HepG2 (cell line): Measurements from ENCODE around the gene RPP14. TPM values are rescaled to one million over a fixed set of nuclear protein-coding genes. Genes with fewer than 3 reads are reported as not detected.

Experiments
- FOXA1 ChIP-seq, 2 experiments: fragments of 450-650 bp in 1 of 2; sonication (generic) in 1 of 2; formaldehyde crosslinking in 1 of 2; IDR thresholded peaks; 2 replicates each; pipeline versions ENCODE4 v1.4.0 to v1.6.1; 2016 to 2020; ENCODE audit warnings: missing genetic modification reagents in 1 of 2
- IKZF1 ChIP-seq: fragments of 450-650 bp; IDR thresholded peaks from 2 replicates; pipeline ENCODE4 v1.7.1; 2016
- IKZF4 ChIP-seq: sonication (generic); formaldehyde crosslinking; IDR thresholded peaks from 2 replicates; pipeline ENCODE4 v1.5.1; 2020; ENCODE audit warnings: borderline replicate concordance, mild to moderate bottlenecking, low read depth, missing genetic modification reagents; ENCODE audit errors: not compliant biosample characterization
- ISL2 ChIP-seq: sonication (generic); formaldehyde crosslinking; IDR thresholded peaks from 2 replicates; pipeline ENCODE4 v1.5.0; 2020; ENCODE audit warnings: missing genetic modification reagents
- NFIB ChIP-seq: sonication (generic); formaldehyde crosslinking; IDR thresholded peaks from 2 replicates; pipeline ENCODE4 v1.9.0; 2021; ENCODE audit warnings: missing genetic modification reagents, mild to moderate bottlenecking, borderline replicate concordance
- REXO4 ChIP-seq: sonication (generic); formaldehyde crosslinking; IDR thresholded peaks from 2 replicates; pipeline ENCODE4 v1.8.0; 2022; ENCODE audit warnings: missing genetic modification reagents, mild to moderate bottlenecking, borderline replicate concordance
- RNF2 ChIP-seq: fragments of 450-650 bp; conservative IDR thresholded peaks from 2 replicates; pipeline ENCODE4 v1.6.1; 2016; ENCODE audit warnings: low read depth
- SKI ChIP-seq: fragments of 450-650 bp; IDR thresholded peaks from one replicate; pipeline ENCODE4 v1.6.1; 2018; ENCODE audit warnings: mild to moderate bottlenecking; ENCODE audit not compliant: partially characterized antibody
- SSRP1 ChIP-seq: IDR thresholded peaks from 2 replicates; pipeline ENCODE4 v1.6.1; 2016; ENCODE audit warnings: control low read depth
- ZNF335 ChIP-seq: sonication (generic); formaldehyde crosslinking; IDR thresholded peaks from 2 replicates; pipeline ENCODE4 v1.4.0; 2020; ENCODE audit warnings: missing genetic modification reagents
- ZNF337 ChIP-seq: sonication (generic); formaldehyde crosslinking; IDR thresholded peaks from 2 replicates; pipeline ENCODE4 v1.5.1; 2020; ENCODE audit warnings: missing genetic modification reagents, low read depth, mild to moderate bottlenecking, borderline replicate concordance
- ZNF468 ChIP-seq: sonication (generic); formaldehyde crosslinking; IDR thresholded peaks from 2 replicates; pipeline ENCODE4 v1.8.0; 2022; ENCODE audit warnings: mild to moderate bottlenecking, moderate library complexity, missing genetic modification reagents
- ZNF496 ChIP-seq: sonication (generic); formaldehyde crosslinking; IDR thresholded peaks from 2 replicates; pipeline ENCODE4 v1.8.1; 2023; ENCODE audit warnings: mild to moderate bottlenecking, moderate library complexity, missing genetic modification reagents; ENCODE audit not compliant: insufficient replicate concordance
- ZNF670 ChIP-seq: sonication (generic); formaldehyde crosslinking; IDR thresholded peaks from 2 replicates; pipeline ENCODE4 v1.8.0; 2022; ENCODE audit warnings: mild to moderate bottlenecking, missing genetic modification reagents, borderline replicate concordance
- ZNF678 ChIP-seq: sonication (generic); formaldehyde crosslinking; IDR thresholded peaks from 2 replicates; pipeline ENCODE4 v1.4.0; 2020; ENCODE audit warnings: mild to moderate bottlenecking, missing genetic modification reagents
- ZNF761 ChIP-seq: sonication (generic); formaldehyde crosslinking; conservative IDR thresholded peaks from 2 replicates; pipeline ENCODE4 v1.4.0; 2020; ENCODE audit warnings: mild to moderate bottlenecking, missing genetic modification reagents
- ZZZ3 ChIP-seq: sonication (generic); formaldehyde crosslinking; IDR thresholded peaks from 2 replicates; pipeline ENCODE4 v1.4.0; 2020; ENCODE audit warnings: missing genetic modification reagents, mild to moderate bottlenecking, borderline replicate concordance
- polyA plus RNA-seq, 8 experiments: library from polyadenylated mRNA; depleted of rRNA in 3 of 8; stranded (reverse) in 7 of 8; unstranded in 1 of 8; fragments of >200 nt; fragmentation: Illumina TruSeq in 4 of 8; extraction: Trizol in 4 of 8; gene quantifications; 2 replicates each; pipeline versions ENCODE4 v1.2.1 to v1.2.3, GENCODE V29; 2011 to 2016; ENCODE audit warnings: low read depth in 4 of 8, missing spikeins in 1 of 8, mixed read lengths in 1 of 8; ENCODE audit not compliant: insufficient read depth in 1 of 8
- total RNA-seq, 5 experiments: library from RNA; depleted of rRNA; stranded (reverse); fragments of >200 nt; fragmentation: Illumina TruSeq; extraction: Trizol; gene quantifications; 2 replicates each; pipeline ENCODE4 v1.2.3, GENCODE V29; 2016; ENCODE audit warnings: low read depth in 1 of 5
- TF ChIP-seq, protein P1 (sequence below): sonication (generic); IDR thresholded peaks from 2 replicates; pipeline ENCODE4 v1.6.1; 2016; ENCODE audit warnings: low read depth, borderline replicate concordance
- TF ChIP-seq, protein P2 (sequence below), 2 experiments: sonication (generic) in 1 of 2; formaldehyde crosslinking in 1 of 2; IDR thresholded peaks; 2 replicates each; pipeline versions ENCODE4 v1.4.0 to v1.6.1; 2018 to 2020; ENCODE audit warnings: missing genetic modification reagents in 2 of 2, borderline replicate concordance in 1 of 2, low read depth in 1 of 2, mild to moderate bottlenecking in 1 of 2, missing biosample characterization in 1 of 2
- TF ChIP-seq, protein P3 (sequence below): sonication (generic); formaldehyde crosslinking; IDR thresholded peaks from 2 replicates; pipeline ENCODE4 v1.8.0; 2022; ENCODE audit warnings: missing genetic modification reagents, low read depth, mild to moderate bottlenecking, borderline replicate concordance
- TF ChIP-seq, protein P4 (sequence below): sonication (generic); formaldehyde crosslinking; IDR thresholded peaks from 2 replicates; pipeline ENCODE4 v1.5.0; 2020; ENCODE audit warnings: mild to moderate bottlenecking, missing genetic modification reagents

Gene RPP14
- total and polyA plus RNA-seq, 2 of the 13 experiments (the other 11 are each of a cell fraction or from before 2014, with no cell fraction given): 15.4 to 16.2 TPM

DNA sequence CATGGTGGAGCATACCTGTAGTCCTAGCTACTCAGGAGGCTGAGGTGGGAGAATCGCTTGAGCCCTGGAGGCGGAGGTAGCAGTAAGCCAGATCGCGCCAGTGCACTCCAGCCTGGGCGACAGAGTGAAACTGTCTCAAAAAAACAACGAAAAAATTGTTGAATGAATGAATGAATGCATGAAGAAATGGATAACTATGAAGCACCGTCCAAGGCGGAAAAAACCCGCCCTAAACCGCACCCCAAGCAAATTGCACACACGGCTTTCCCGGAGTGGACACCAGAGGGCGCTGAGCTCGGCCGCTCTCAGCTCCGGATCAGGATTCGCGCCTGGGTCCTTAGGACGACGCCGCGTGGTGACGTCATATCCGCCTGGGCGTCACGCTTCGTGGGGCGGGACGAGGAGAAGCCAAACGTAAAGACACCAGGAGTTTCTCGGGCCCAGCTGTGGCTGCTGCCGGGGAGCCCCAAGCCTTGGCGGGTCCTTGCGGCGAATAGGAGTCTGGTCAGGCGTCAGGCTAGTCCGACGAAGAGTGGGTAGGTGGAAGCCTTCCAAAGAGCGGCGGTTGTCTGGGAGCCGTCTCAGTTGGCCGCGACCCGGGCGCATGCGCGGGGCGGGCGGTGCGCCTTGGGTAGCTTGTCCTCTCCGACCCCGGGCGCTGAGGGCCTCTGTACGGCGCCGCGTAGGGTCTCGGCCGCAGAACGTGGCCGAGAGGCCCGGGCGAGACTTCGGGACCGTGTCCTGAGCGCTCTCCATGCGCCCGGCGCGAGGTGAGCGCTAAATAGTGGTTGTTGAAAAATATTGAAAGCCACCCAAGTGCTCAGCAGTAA, at the start of gene RPP14, which contains the start of gene HTD2 (continued):
- TF ChIP-seq, protein P1, sequence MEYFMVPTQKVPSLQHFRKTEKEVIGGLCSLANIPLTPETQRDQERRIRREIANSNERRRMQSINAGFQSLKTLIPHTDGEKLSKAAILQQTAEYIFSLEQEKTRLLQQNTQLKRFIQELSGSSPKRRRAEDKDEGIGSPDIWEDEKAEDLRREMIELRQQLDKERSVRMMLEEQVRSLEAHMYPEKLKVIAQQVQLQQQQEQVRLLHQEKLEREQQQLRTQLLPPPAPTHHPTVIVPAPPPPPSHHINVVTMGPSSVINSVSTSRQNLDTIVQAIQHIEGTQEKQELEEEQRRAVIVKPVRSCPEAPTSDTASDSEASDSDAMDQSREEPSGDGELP: peak; percentile 73; the same call in 1 of the 2 replicates
- TF ChIP-seq ISL2 (CRISPR knock-in tag) (no peak; the same call in 1 of the 2 replicates), SSRP1 (CRISPR knock-in tag) (peak; percentile 67), IKZF1 (no peak), ZNF496 (CRISPR knock-in tag) (no peak), NFIB (CRISPR knock-in tag) (no peak), ZNF337 (CRISPR knock-in tag) (peak; percentile 79; the same call in 1 of the 2 replicates), FOXA1 (IDR thresholded peaks at IDR 0.05) (no peak), FOXA1 (CRISPR knock-in tag; IDR thresholded peaks at IDR 0.05) (peak; percentile 43; the same call in 1 of the 2 replicates), ZNF761 (no peak; the same call in 1 of the 2 replicates), ZNF335 (CRISPR knock-in tag) (peak; percentile 97), ZNF670 (CRISPR knock-in tag) (peak; percentile 24; the same call in 1 of the 2 replicates), SKI (peak; percentile 35), ZNF468 (CRISPR knock-in tag) (no peak), ZZZ3 (CRISPR knock-in tag) (no peak; the same call in 1 of the 2 replicates), ZNF678 (0 out of 2 replicates have a peak, but pooled peaks have one; percentile 11), RNF2 (0 out of 2 replicates have a peak, but pooled peaks have one; percentile 40), REXO4 (no peak), IKZF4 (CRISPR knock-in tag) (peak; percentile 46)
- TF ChIP-seq, protein P2, sequence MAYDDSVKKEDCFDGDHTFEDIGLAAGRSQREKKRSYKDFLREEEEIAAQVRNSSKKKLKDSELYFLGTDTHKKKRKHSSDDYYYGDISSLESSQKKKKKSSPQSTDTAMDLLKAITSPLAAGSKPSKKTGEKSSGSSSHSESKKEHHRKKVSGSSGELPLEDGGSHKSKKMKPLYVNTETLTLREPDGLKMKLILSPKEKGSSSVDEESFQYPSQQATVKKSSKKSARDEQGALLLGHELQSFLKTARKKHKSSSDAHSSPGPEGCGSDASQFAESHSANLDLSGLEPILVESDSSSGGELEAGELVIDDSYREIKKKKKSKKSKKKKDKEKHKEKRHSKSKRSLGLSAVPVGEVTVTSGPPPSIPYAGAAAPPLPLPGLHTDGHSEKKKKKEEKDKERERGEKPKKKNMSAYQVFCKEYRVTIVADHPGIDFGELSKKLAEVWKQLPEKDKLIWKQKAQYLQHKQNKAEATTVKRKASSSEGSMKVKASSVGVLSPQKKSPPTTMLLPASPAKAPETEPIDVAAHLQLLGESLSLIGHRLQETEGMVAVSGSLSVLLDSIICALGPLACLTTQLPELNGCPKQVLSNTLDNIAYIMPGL (CRISPR knock-in tag; IDR thresholded peaks at IDR 0.05; ENCODE audit: borderline replicate concordance in 1 of 2, low read depth in 1 of 2): peak; percentile 89 to 97
- TF ChIP-seq, protein P3, sequence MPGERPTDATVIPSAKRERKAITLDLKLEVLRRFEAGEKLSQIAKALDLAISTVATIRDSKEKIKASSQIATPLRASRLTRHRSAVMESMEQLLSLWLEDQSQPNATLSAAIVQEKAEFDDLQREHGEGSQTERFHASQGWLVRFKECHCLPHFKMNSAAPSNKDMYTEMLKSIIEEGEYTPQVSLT (CRISPR knock-in tag): no peak
- TF ChIP-seq, protein P4, sequence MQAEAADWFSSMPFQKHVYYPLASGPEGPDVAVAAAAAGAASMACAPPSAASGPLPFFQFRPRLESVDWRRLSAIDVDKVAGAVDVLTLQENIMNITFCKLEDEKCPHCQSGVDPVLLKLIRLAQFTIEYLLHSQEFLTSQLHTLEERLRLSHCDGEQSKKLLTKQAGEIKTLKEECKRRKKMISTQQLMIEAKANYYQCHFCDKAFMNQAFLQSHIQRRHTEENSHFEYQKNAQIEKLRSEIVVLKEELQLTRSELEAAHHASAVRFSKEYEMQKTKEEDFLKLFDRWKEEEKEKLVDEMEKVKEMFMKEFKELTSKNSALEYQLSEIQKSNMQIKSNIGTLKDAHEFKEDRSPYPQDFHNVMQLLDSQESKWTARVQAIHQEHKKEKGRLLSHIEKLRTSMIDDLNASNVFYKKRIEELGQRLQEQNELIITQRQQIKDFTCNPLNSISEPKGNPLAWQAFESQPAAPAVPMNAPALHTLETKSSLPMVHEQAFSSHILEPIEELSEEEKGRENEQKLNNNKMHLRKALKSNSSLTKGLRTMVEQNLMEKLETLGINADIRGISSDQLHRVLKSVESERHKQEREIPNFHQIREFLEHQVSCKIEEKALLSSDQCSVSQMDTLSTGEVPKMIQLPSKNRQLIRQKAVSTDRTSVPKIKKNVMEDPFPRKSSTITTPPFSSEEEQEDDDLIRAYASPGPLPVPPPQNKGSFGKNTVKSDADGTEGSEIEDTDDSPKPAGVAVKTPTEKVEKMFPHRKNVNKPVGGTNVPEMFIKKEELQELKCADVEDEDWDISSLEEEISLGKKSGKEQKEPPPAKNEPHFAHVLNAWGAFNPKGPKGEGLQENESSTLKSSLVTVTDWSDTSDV: peak; percentile 56; the same call in 1 of the 2 replicates
